OCI-LY7 (cell line): ENCODE results near the gene PLCB2.

Experiments
- CTCF ChIP-seq: fragments of 200-600 bp; sonication (generic); conservative IDR thresholded peaks from 2 replicates; pipeline ENCODE4 v1.5.1; 2014; ENCODE audit warnings: mild to moderate bottlenecking, antibody characterized with exemption, low read length, moderate library complexity, mixed read lengths
- EZH2phosphoT487 ChIP-seq: fragments of 200-600 bp; sonication (generic); IDR thresholded peaks from 2 replicates; pipeline ENCODE4 v1.6.1; 2018; ENCODE audit warnings: low read depth, borderline replicate concordance, mild to moderate bottlenecking, mixed run types, antibody characterized with exemption, low read length, moderate library complexity, mixed read lengths

- TF ChIP-seq CTCF (no peak), EZH2phosphoT487 (no peak)
Measured at GRCh38 chr15:40334541-40334940, 26.8 kb upstream of the PLCB2 start.
